ENCODE data around the gene FGA. TPM values are rescaled to one million over a fixed set of nuclear protein-coding genes. Genes with fewer than 3 reads are reported as not detected.
A peak's percentile ranks its signal among the peaks of the same experiment; 100 is the strongest.

The FGA gene
- total and polyA plus RNA-seq, 9 of the 15 experiments (the other 6 are each of a cell fraction or from before 2014, with no cell fraction given), result 0.04 to 2.5 (median 0.07) TPM; not detected in 5

DNA sequence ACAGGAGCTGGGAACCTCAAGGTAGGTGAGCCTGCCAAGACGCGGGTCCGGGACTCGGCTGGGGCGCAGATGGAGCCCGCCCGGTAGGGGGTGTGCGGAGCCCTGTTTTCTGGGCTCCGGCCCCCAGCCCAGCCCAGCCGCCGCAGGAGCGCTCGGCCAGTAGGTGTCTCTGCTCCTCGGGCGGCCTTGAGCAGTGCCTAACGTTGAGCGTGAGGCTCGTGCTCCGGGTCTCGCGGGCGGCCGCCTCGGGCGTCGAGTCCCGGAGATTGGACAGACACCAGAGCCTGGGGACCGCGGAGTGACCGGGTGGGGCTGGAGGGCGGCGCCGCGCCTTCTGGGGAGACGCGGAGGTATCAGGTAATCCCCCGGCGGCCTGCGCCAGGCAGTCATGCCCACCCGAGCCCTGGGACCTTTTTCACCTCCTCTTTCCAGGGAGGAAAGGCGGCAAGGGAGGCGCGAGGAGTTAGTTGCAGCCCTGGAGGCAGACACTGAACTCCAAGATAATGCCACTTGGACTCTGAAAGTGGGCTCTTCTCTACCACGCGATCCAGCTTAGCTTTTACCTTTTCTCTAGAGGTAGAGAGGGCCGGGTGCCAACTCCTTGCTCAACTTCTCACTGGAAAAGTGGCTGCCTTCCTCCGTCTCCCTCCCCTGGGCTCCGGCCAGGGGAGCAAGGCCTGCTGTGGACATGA, 36.4 kb upstream of the FGA start (continued):
- TF ChIP-seq, protein P1, sequence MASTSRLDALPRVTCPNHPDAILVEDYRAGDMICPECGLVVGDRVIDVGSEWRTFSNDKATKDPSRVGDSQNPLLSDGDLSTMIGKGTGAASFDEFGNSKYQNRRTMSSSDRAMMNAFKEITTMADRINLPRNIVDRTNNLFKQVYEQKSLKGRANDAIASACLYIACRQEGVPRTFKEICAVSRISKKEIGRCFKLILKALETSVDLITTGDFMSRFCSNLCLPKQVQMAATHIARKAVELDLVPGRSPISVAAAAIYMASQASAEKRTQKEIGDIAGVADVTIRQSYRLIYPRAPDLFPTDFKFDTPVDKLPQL (IDR thresholded peaks at IDR 0.05; ENCODE audit: extremely low read depth, insufficient read length), result no peak
- TF ChIP-seq, protein P2, sequence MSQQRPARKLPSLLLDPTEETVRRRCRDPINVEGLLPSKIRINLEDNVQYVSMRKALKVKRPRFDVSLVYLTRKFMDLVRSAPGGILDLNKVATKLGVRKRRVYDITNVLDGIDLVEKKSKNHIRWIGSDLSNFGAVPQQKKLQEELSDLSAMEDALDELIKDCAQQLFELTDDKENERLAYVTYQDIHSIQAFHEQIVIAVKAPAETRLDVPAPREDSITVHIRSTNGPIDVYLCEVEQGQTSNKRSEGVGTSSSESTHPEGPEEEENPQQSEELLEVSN (IDR thresholded peaks at IDR 0.05; ENCODE audit: borderline replicate concordance in 1 of 2, extremely low read depth in 1 of 2, insufficient read depth in 1 of 2, insufficient read length in 1 of 2, low read depth in 1 of 2, low read length in 1 of 2, poor library complexity in 1 of 2, severe bottlenecking in 1 of 2), result peak; percentile 85 to 97
- TF ChIP-seq SMC3 (conservative IDR thresholded peaks at IDR 0.05; ENCODE audit: insufficient read depth, low read depth, low read length) (peak; percentile 61), CCNT2 (IDR thresholded peaks at IDR 0.05; ENCODE audit: borderline replicate concordance, extremely low read depth, insufficient read length, low read depth, low read length) (peak; percentile 29), CTBP1 (IDR thresholded peaks at IDR 0.05; ENCODE audit: borderline replicate concordance) (peak; percentile 34; the same call in 1 of the 2 replicates), HMGN3 (IDR thresholded peaks at IDR 0.05; ENCODE audit: borderline replicate concordance, extremely low read depth, insufficient read length, low read depth, low read length) (peak; percentile 73), ZNF717 (CRISPR knock-in tag; IDR thresholded peaks at IDR 0.05) (no peak), XRCC5 (IDR thresholded peaks at IDR 0.05; ENCODE audit: low read depth, low read length) (0 out of 2 replicates have a peak, but pooled peaks have one; percentile 55), MAZ (CRISPR knock-in tag; conservative IDR thresholded peaks at IDR 0.05 in 1 of 2, IDR thresholded peaks at IDR 0.05 in 1 of 2) (peak in 1 of 2 experiments; percentile 93; a peak in 2 of 4 replicates), CEBPB (tag; IDR thresholded peaks at IDR 0.05) (no peak)
- TF ChIP-seq, protein P3, sequence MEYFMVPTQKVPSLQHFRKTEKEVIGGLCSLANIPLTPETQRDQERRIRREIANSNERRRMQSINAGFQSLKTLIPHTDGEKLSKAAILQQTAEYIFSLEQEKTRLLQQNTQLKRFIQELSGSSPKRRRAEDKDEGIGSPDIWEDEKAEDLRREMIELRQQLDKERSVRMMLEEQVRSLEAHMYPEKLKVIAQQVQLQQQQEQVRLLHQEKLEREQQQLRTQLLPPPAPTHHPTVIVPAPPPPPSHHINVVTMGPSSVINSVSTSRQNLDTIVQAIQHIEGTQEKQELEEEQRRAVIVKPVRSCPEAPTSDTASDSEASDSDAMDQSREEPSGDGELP (CRISPR knock-in tag; IDR thresholded peaks at IDR 0.05; ENCODE audit: borderline replicate concordance), result peak; percentile 64; the same call in 1 of the 2 replicates
- TF ChIP-seq, protein P4, sequence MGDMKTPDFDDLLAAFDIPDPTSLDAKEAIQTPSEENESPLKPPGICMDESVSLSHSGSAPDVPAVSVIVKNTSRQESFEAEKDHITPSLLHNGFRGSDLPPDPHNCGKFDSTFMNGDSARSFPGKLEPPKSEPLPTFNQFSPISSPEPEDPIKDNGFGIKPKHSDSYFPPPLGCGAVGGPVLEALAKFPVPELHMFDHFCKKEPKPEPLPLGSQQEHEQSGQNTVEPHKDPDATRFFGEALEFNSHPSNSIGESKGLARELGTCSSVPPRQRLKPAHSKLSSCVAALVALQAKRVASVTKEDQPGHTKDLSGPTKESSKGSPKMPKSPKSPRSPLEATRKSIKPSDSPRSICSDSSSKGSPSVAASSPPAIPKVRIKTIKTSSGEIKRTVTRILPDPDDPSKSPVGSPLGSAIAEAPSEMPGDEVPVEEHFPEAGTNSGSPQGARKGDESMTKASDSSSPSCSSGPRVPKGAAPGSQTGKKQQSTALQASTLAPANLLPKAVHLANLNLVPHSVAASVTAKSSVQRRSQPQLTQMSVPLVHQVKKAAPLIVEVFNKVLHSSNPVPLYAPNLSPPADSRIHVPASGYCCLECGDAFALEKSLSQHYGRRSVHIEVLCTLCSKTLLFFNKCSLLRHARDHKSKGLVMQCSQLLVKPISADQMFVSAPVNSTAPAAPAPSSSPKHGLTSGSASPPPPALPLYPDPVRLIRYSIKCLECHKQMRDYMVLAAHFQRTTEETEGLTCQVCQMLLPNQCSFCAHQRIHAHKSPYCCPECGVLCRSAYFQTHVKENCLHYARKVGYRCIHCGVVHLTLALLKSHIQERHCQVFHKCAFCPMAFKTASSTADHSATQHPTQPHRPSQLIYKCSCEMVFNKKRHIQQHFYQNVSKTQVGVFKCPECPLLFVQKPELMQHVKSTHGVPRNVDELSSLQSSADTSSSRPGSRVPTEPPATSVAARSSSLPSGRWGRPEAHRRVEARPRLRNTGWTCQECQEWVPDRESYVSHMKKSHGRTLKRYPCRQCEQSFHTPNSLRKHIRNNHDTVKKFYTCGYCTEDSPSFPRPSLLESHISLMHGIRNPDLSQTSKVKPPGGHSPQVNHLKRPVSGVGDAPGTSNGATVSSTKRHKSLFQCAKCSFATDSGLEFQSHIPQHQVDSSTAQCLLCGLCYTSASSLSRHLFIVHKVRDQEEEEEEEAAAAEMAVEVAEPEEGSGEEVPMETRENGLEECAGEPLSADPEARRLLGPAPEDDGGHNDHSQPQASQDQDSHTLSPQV (IDR thresholded peaks at IDR 0.05), result peak; percentile 34; the same call in 1 of the 2 replicates
- TF ChIP-seq, protein P5, sequence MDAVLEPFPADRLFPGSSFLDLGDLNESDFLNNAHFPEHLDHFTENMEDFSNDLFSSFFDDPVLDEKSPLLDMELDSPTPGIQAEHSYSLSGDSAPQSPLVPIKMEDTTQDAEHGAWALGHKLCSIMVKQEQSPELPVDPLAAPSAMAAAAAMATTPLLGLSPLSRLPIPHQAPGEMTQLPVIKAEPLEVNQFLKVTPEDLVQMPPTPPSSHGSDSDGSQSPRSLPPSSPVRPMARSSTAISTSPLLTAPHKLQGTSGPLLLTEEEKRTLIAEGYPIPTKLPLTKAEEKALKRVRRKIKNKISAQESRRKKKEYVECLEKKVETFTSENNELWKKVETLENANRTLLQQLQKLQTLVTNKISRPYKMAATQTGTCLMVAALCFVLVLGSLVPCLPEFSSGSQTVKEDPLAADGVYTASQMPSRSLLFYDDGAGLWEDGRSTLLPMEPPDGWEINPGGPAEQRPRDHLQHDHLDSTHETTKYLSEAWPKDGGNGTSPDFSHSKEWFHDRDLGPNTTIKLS (IDR thresholded peaks at IDR 0.05; ENCODE audit: borderline replicate concordance, low read depth), result peak; percentile 56; the same call in 1 of the 2 replicates

Measured in K562 (cell line).